Ammon's horn (tissue), 1 donor: ENCODE results near the gene CNIH4.
A peak's percentile ranks its signal among the peaks of the same experiment; 100 is the strongest.
"Not testable (repeated sequence)": the region's sequence is repeated elsewhere in the genome, so short reads cannot be mapped to it uniquely, and the experiment has no call there.

Experiments used
- DNase-seq: peaks from one replicate; pipeline ENCODE4 v3.0.0-alpha.2; 2016; ENCODE audit warnings: low spot score

Gene CNIH4

DNA sequence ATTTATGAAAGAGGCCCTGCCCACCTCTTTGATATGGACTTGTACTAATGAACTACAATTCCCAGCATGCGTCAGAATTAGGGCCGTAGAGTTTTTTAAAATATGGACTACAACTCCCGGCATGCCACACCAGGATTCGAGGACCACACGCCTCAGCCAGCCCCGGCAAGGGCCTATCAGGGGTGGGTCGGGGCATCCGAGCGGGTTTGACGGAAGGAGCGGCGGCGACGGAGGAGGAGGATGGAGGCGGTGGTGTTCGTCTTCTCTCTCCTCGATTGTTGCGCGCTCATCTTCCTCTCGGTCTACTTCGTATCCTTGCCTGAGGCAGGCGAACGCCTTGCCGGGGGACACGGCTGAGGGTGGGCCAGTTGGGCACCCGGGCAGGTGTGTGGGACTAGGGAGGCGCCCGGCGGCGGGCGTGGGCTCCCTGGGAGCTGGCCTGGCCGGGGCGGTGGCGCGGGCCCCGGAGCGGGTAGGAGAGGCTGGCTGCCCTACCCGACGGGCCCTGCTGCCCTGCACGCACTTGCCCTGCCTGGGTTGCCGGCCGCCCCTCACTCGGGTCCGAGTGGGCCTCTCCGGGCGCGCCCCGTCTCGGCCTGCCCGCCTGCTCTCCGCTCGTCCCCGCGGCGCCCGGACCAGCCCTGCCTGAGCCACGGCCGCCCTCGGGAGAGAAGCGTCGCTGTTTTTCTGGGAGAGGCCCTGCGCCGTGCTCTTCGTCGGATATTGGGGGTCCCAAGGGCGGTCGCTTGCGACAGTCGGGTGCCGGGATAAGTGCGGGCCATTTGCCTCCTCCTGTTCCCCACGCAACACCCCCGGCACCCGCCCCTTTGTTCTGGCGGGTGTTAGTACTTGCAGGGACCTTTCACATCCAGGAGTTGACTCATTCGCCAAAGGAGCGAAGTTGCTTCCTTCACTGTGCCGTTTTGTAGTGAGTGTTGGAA lies at the start of gene CNIH4:
Gene CNIH4 (plus strand): TSS at position 195 of the 941 bp plus-strand sequence. CDS start 46 bp downstream, at position 241.
- DNase-seq: peak; percentile 97

DNA sequence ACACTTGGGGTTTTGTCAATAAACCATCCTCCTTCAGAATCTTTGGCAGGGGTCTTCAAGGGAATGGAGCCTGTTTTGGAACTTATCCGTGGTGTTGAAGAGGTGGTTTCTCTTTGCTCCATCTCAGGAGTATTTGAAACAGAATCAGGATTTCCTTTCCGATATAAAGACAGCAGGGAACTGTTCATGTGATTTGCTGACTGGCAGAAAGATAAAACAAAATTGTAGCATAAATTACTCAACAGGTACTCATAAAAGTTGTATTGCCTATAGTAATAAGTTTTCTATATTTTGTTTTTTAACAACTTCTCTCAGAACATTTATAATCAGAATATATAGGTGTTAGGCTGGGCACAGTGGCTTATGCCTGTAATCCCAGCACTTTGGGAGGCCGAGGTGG lies 48.6 kb upstream of the CNIH4 start:
- no peak for DNase-seq

DNA sequence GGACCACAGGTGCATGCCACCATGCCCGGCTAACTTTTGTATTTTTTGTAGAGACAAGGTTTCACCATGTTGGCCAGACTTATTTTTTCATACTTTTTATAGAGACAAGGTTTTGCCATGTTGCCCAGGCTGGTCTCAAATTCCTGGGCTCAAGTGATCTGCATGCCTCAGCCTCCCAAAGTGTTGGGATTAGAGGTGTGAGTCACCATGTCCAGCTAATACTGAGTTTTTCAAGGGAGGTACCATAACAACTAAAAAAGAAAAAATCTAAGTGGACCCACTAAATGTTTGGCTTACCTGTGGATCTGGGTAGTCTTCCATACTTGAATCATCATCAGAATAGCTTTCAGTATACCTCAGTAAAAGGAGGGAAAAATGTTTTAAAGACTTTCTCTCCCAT lies 45.2 kb upstream of the CNIH4 start:
- not testable (repeated sequence) for DNase-seq

DNA sequence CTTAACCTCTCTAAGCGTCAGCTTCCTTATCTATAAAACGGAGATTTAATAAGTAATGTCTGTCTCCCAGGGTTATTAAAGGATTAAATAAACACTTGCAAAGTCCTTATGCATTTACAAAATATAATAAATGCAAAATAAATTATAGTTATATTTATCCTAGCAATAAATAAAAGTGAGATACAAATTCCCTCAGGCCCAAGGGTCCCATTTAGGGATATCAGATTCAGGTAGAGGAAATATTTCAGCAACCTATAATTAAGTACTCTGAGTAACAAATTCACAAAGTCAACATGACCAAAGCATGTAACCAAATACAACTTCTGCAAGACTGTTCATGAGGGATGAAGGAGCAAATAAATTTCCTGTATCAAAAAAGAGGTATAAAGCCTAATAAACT lies 44.7 kb upstream of the CNIH4 start:
- DNase-seq: no peak

DNA sequence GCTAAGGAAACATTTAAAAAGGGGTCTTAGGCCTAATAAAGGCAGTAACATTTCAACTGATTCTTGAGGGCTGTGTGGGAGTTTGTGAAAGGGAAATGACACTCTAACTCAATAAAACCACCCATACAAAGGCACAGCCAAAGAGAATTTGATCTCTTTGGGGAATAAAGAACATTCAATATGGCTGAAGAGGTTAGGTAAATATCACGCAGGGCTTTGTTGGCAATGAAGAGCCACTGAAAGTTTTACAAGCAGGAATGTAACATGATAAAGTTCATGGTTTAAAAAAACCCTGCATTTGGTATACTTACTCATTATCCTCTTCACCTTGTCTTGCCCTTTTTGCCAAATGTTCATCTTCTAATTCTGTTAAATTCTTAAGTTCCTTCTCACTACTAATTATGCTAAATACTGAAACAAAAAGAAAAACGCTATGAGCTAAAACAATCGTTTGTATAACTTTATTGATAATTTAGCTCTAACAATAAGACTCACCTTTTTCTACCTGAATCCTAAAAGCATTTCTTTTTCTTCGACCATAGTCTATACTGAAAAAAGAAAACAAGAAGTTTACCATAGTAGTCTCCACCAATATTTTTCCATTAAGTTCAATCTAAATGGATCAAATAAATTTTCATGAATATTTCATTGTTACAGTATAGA lies 39.2 kb upstream of the CNIH4 start:
- no peak for DNase-seq

DNA sequence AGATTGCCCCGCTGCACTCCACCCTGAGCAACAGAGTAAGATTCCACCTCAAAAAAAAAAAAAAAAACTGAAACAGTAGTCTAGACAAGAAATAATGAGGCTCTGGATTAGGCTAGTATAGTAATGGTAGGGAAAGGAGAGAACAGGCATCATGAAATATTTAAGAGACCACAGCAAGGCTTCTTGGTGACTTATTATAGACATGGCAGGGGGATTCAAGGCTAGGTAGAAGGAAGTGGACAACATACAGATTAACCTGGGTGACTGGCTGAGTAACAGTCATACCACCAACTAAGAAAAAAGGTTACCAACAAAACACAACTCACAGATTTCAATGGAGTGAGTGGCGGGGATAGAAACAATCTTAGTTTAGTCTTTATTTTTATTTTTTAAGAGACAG lies 35.0 kb upstream of the CNIH4 start:
- no peak for DNase-seq

DNA sequence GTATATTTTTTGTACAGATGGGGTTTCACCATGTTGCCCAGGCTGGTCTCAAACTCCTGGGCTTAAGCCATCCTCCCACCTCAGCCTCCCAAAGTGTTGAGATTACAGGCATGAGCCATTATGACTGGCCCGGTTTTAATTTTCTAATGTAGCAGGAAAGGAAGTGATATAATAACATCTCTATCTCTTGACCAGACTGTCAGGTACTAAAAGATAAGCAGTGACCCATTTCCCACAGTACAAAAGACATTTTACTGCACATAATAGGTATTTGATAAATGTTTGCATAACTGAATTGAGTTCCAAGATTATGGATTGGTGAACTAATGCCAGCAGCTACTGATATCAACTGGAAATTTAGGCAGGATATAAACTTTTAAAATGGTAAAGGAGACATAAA lies 30.7 kb upstream of the CNIH4 start:
- DNase-seq: no peak

DNA sequence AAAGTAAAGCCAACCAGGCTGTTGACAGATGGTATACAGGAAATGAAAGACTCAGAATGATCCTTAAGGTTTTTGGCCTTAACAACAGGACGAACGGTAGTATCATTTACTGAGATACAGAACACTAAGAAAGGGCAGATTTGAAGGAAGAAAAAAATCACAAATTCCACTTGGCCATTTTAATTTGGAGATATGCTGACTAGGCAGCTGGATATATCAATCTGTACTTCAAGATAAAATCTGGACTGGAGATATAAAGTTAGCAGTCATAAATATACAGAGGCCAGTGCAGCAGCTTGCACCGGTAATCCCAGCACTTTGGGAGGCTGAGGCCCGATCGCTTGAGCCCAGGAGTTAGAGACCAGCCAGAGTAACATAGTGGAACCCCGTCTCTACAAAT lies 28.0 kb upstream of the CNIH4 start:
- DNase-seq: no peak

DNA sequence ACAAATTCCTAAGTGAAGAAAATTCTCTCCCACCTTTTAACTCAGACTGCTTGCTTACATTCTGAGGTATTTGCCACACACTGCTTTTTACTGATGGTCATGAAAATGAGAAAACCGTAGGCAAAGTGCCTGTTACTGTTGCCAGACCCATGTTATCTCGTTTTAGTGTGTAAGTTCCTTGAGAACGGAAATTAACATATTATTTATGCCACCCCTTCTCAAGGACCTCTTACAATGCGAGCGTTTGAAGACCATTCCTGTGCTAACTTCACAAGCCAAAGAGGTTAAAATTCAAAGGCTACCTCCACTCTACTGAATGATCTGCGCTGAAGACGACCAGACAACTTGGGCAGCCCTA lies 27.2 kb upstream of the CNIH4 start:
- DNase-seq: no peak

DNA sequence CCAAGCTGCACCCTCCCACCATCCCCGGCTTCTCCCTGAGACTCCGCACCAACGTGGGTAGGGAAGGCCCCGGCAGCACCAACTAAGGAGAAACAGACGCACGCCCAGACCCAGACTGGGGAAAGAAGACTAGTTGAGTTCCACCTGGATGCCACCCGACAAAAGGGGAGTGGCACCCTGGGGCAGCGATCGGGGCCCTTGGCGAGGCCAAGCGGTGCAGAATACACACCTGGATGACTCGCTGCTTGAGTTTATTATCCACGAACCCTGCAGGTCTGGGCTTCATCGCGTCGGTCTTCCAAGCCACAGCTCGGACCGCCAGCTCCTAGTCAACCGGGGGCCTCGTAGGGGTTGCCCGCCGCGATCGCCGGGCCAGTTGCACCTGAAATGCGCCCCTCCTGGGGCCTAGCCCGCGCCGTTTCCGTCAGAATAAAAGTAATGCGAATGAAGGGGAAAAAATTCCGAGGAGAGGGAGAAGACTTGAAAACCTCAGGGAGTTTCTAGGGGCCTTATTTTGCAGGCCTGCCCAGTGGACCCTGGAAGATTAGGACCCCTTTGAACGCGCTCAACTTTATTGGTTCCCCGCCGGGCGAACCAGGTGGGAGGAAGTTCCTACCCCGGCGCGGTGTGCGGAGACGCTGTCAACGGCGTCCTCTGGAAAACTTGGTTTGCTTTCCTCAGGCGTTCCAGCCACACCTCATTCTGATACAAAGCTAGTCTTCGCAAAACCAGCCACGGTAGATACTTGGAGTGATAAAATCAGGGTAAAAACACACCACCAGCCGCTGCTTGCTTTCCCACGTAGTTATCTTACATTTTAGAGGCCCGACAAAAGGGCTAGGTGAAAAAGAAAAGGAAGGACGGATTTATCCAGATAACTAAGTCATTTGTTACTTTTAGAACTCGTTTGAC lies 26.6 kb upstream of the CNIH4 start, which contains the start of gene NVL:
Gene NVL (minus strand): TSS at position 331 of the 912 bp plus-strand sequence. CDS start 45 bp downstream, at position 286.
- peak; percentile 91 for DNase-seq

DNA sequence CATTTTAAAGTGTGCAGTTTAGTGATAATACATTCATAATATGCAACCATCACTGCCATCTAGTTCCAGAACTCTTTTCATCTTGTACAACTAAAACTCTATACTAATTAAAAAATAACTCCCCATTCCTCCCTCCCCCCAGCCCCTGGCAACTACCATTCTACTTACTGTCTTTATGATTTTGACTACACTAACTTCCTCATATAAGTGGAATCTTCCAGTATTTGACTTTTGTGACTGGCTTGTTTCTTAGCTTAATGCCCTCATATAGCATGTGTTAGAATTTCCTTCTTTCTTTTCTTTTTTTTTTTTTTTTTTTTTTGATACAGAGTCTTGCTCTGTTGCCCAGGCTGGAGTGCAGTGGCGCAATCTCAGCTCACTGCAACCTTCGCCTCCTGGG lies 25.4 kb upstream of the CNIH4 start:
- DNase-seq: no peak

DNA sequence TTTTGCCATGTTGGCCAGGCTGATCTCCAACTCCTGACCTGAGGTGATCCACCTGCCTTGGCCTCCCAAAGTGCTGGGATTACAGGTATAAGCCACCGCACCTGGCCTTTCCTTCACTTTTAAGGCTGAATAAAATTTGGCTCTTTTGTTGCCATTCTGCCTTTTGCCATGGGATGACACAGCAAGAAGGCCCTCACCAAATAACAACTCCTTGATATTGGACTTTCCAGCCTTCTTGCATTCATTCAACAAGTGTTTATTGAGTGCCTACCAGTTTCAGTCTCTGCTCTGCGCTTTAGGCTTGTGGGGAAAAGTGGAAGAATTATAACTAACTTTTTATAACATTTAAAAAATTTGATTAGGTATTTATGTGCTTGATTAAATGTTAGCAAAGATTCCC lies 24.9 kb upstream of the CNIH4 start:
- DNase-seq: no peak

DNA sequence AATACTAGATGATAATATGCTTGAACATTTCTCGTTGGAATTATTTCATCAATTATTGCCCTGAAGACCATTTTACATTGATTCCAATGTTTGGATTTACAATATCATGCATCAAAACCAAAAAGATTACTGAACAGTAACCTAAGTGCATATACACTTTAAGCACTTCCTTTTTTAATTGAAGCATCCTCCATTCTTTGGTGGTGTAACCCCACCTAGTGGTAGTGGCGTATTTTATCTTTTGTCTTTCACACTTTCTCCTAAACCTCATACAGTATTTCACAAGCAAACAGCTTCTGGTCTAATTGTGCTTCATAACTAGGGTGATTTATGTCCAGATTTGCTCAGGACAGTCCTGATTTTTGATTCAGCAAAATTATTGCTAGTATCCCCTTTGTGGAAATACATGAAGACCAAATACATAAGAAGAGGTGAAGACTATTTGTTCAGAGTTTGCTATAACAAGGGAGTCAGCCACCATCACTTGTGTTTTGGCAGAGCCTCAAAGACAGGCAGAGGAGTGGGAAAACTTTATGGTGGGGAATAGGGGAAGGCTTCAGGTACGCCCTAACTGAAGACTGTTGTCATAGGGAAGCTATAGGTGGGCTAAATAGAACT lies 23.3 kb upstream of the CNIH4 start:
- DNase-seq: peak; percentile 73

DNA sequence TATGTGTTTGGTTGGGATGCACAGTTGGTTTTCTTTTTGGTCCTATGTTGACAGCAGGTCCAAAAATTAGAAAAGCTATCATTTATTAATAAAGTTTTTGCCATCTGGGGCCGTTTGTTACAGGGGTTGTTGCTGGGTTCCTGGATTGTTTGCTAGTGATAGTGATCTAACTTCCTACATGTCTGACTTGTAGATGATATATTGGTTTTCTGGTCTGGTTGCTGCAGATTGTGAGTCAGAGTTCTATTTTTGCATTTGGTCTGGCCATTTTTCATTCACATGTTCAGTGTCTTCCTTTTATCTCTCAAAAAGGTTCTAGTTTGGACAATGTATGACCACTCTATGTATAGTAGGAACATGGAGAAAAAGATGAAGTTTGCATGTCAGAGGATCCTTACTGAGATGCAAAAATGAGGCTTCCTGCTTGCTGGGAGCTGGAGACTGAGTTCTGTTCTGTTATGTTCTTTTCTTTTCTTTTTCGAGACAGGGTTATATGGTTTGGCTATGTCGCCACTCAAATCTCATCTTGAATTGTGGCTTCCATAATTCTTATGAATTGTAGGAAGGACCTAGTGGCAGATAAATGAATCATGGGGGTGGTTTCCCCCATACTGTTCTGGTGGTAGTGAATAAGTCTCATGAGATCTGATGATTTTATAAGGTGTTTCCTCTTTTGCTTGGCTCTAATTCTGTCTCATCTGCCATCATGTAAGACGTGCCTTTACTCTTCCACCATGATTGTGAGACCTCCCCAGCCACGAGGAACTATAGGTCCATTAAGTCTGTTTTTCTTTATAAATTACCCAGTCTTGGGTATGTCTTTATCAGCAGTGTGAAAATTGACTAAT lies 22.5 kb upstream of the CNIH4 start:
- DNase-seq: no peak

DNA sequence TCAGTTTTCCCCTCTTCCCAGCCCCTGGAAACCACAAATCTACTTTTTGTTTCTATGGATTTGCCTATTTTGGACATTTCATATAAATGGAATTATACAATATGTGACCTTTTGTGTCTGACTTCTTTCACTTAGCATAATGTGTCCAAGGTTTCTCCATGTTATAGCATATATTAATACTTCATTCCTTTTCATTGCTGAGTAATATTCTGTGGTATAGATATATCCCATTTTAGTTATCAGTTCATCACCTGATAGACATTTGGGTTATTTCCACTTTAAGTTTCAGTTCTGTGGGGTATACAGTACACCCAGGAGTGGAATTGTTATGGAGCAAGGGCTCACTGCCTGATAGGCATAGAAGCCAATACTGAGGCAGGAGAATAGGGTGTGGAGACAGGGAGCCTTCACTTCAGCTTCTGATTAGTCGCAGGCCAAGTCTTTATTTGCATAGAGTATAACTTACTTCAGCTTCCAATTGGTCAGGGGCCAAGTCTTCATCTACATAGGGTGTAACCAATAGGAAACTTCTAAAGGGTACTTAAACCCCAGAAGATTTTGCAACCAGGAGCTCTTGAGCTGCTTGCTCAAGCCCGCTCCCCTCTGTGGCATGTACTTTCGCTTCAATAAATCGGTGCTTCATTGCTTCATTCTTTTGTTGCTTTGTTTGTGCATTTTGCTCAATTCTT lies 18.4 kb upstream of the CNIH4 start:
- no peak for DNase-seq

DNA sequence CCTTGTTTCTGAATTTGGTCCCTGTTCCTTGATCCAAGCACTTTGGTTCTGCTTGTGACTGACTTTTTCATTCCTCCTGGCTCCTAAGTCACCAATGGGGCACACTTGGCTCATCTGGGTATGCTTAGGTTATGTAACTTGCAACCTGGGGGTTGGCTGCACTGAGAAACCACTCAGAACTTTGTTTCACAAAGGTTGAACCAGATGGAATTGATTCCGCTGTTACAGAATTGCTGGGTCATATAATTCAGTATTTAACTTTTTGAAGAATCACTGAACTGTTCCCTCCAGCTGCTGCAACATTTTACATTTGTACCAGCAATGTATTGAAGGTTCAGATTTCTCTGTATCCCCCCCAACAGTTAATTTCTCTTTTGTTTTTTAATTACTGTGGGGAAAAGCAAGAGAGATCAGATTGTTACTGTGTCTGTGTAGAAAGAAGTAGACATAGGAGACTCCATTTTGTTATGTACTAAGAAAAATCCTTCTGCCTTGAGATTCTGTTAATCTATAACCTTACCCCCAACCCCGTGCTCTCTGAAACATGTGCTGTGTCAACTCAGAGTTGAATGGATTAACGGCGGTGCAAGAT lies 17.1 kb upstream of the CNIH4 start:
- DNase-seq: no peak

DNA sequence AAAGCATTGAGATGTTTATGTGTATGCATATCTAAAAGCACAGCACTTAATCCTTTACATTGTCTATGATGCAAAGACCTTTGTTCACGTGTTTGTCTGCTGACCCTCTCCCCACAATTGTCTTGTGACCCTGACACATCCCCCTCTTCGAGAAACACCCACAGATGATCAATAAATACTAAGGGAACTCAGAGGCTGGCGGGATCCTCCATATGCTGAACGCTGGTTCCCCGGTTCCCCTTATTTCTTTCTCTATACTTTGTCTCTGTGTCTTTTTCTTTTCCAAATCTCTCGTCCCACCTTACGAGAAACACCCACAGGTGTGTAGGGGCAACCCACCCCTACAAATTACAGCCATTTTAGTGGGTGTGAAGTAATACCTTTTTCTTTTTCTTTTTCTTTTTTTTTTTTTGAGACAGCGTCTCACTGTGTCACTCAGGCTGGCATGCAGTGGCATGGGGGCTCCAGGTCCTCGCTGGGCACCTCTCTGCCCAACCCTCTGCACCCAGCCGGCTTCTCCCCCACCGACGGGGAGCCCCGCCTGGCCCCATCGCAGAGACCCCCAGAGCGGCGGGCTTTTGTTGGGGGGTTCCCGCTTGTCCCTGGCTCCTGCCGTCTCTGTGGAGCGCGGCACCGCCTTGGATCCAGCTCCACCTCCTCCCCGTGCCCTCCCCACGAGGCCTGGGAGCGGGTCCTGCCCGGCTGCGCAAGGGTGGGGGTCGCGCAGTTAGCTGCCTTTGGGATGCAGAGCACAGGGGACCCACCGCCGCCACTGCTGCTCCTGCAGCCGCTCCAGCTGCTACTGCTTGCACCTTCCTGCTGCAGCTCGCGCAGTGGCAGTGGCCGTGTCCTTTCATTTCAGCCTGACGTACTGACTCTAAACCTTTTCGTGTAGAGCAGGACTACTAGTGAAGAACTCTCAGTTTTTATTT lies 16.0 kb upstream of the CNIH4 start:
- DNase-seq: not testable (repeated sequence)

DNA sequence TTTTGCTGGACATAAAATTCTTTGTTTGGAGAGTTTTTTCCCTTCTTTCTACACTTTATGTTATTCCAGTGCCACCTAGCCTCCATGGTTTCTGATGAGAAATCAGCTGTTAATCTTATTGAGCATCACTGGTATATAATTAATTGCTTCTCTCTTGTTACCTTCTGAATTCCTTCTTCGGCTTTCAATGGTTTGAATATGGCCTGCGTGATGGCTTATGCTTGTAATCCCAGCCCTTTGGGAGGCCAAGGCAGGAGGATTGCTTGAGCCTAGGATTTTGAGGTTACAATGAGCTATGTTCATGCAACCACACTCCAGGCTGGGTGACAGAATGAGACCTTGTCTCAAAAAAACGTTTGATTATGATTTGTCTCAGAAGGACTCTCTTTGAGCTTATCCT lies 13.0 kb upstream of the CNIH4 start:
- DNase-seq: no peak

DNA sequence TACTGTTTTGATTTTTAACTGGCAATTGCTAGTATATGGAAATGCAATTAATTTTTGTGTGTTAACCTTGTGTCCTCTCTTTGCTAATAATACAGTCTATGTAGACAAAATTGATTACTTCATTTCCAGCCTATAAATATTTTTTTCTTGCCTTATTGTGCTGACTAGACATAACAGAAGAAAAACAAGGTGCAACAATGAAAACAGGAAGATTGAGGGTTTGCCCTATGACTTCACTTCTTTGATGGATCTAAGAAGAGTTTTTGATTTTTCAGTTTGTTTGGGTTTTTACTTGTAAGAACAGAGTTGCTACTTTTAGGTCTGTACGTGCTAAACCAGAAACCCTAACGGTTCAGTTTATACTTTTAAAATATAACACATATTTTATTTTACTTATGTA lies 8.5 kb upstream of the CNIH4 start:
- DNase-seq: no peak
